Coronary artery (tissue), 2 donors: Measurements from ENCODE around the gene LRRC4C.
A peak's percentile ranks its signal among the peaks of the same experiment; 100 is the strongest.

Experiments used
- DNase-seq: peaks from one replicate; pipeline ENCODE4 v3.0.0-alpha.2; 2017; ENCODE audit warnings: low spot score
- H3K27ac ChIP-seq, 2 donors: fragments of 200-600 bp; sonication (generic); one replicate each; pipeline ENCODE4 v1.5.1; 2016 to 2019
- H3K4me3 ChIP-seq: fragments of 200-600 bp; sonication (generic); 2 replicates; pipeline ENCODE4 v1.5.1; 2016; ENCODE audit warnings: mild to moderate bottlenecking, moderate library complexity
- CTCF ChIP-seq: fragments of 200-600 bp; sonication (generic); IDR thresholded peaks from one replicate; pipeline ENCODE4 v1.5.1; 2019; ENCODE audit warnings: antibody characterized with exemption

The LRRC4C gene

GRCh38 chr11:40292721-40293508 is 1166.5 kb downstream of the LRRC4C start:
- Histone ChIP-seq H3K27ac (peak overlapping the region in 1 of 2 donors; percentile 41), H3K4me3 (peak overlapping the region; percentile 68)
- no peak for TF ChIP-seq CTCF
- DNase-seq = no peak

GRCh38 chr11:40291741-40292140 is 1167.7 kb downstream of the LRRC4C start:
- no peak for DNase-seq
- H3K27ac ChIP-seq = no peak overlapping the region
- peak overlapping the region; percentile 68 for H3K4me3 ChIP-seq
- TF ChIP-seq CTCF = no peak

- H3K4me3 ChIP-seq = peak overlapping the region; percentile 68
Measured at GRCh38 chr11:40291329-40291728, 1168.1 kb downstream of the LRRC4C start.

GRCh38 chr11:40290171-40290631 is 1169.3 kb downstream of the LRRC4C start:
- no peak overlapping the region for H3K4me3 ChIP-seq
- no peak for TF ChIP-seq CTCF
- DNase-seq = no peak
- no peak overlapping the region for H3K27ac ChIP-seq

More at GRCh38 chr11:40291329-40291728, 1168.1 kb downstream of the LRRC4C start:
- DNase-seq = no peak
- no peak for TF ChIP-seq CTCF
- H3K27ac ChIP-seq = no peak overlapping the region

- Histone ChIP-seq H3K4me3 (no peak overlapping the region), H3K27ac (peak overlapping the region in 1 of 2 donors; percentile 1)
- DNase-seq = no peak
- no peak for TF ChIP-seq CTCF
Measured at GRCh38 chr11:40289370-40289769, 1170.1 kb downstream of the LRRC4C start.

GRCh38 chr11:40287916-40288803 is 1171.3 kb downstream of the LRRC4C start:
- no peak for DNase-seq
- no peak overlapping the region for H3K4me3 ChIP-seq
- no peak overlapping the region for H3K27ac ChIP-seq
- no peak for TF ChIP-seq CTCF
